ENCODE data around the gene BLVRB. TPM values are rescaled to one million over a fixed set of nuclear protein-coding genes. Genes with fewer than 3 reads are reported as not detected.
A peak's percentile ranks its signal among the peaks of the same experiment; 100 is the strongest.

BLVRB gene
- total and polyA plus RNA-seq, 10 of the 15 experiments (the other 5 are each of a cell fraction or from before 2014, with no cell fraction given) = 6.3 to 53.3 (median 27.8) TPM

GRCh38 chr19:40420766-40421765 lies 44.5 kb downstream of the BLVRB start (continued):
- TF ChIP-seq RAD21 (IDR thresholded peaks at IDR 0.05; ENCODE audit: insufficient read depth, low read depth, low read length) (peak; percentile 59), ZNF622 (IDR thresholded peaks at IDR 0.05) (no peak), ETV6 (conservative IDR thresholded peaks at IDR 0.05 in 1 of 2, IDR thresholded peaks at IDR 0.05 in 1 of 2; ENCODE audit: borderline replicate concordance in 1 of 2, low read depth in 1 of 2) (no peak), CHD1 (IDR thresholded peaks at IDR 0.05; ENCODE audit: low read depth, low read length) (no peak; the same call in 1 of the 2 replicates), JUNB (IDR thresholded peaks at IDR 0.05) (no peak), HCFC1 (IDR thresholded peaks at IDR 0.05; ENCODE audit: low read length) (no peak), PRDM15 (CRISPR knock-in tag; IDR thresholded peaks at IDR 0.05) (no peak), ZBTB11 (CRISPR knock-in tag; IDR thresholded peaks at IDR 0.05) (no peak), PAX8 (IDR thresholded peaks at IDR 0.05) (no peak), TCF7 (IDR thresholded peaks at IDR 0.05; ENCODE audit: borderline replicate concordance) (no peak), SREBF1 (IDR thresholded peaks at IDR 0.05; ENCODE audit: low read length) (no peak), HDAC2 (IDR thresholded peaks at IDR 0.05) (no peak), YBX1 (IDR thresholded peaks at IDR 0.05) (no peak), POLR2A (IDR thresholded peaks at IDR 0.05; ENCODE audit: low read depth, low read length) (peak; percentile 86), ELK1 (IDR thresholded peaks at IDR 0.05; ENCODE audit: low read depth, low read length) (peak; percentile 100), WRNIP1 (IDR thresholded peaks at IDR 0.05; ENCODE audit: borderline replicate concordance, low read depth, low read length) (no peak), CBX5 (IDR thresholded peaks at IDR 0.05; ENCODE audit: low read depth) (no peak), ZNF207 (IDR thresholded peaks at IDR 0.05; ENCODE audit: borderline replicate concordance) (no peak), MLLT1 (IDR thresholded peaks at IDR 0.05) (peak; percentile 54; the same call in 1 of the 2 replicates), SUPT20H (IDR thresholded peaks at IDR 0.05; ENCODE audit: borderline replicate concordance, control insufficient read depth, low read depth, low read length) (no peak), MXI1 (IDR thresholded peaks at IDR 0.05; ENCODE audit: low read depth, low read length) (peak; percentile 58)

All from GM12878 (cell line).